Occipital lobe (tissue), 2 donors: ENCODE measurements around the gene TNS2. TPM values are rescaled to one million over a fixed set of nuclear protein-coding genes. Genes with fewer than 3 reads are reported as not detected.
A peak's percentile ranks its signal among the peaks of the same experiment; 100 is the strongest.

Source experiments
- DNase-seq: peaks from one replicate; lab custom pipeline; 2025; lab: John Stamatoyannopoulos, UW
- total RNA-seq: library from RNA; depleted of rRNA; stranded (reverse); fragments of >200 nt; gene quantifications from one replicate; pipeline ENCODE4 v1.2.3, GENCODE V29; 2014

TNS2 gene
- total RNA-seq, 1 donor from 2014 or later, result 11.1 TPM

DNA sequence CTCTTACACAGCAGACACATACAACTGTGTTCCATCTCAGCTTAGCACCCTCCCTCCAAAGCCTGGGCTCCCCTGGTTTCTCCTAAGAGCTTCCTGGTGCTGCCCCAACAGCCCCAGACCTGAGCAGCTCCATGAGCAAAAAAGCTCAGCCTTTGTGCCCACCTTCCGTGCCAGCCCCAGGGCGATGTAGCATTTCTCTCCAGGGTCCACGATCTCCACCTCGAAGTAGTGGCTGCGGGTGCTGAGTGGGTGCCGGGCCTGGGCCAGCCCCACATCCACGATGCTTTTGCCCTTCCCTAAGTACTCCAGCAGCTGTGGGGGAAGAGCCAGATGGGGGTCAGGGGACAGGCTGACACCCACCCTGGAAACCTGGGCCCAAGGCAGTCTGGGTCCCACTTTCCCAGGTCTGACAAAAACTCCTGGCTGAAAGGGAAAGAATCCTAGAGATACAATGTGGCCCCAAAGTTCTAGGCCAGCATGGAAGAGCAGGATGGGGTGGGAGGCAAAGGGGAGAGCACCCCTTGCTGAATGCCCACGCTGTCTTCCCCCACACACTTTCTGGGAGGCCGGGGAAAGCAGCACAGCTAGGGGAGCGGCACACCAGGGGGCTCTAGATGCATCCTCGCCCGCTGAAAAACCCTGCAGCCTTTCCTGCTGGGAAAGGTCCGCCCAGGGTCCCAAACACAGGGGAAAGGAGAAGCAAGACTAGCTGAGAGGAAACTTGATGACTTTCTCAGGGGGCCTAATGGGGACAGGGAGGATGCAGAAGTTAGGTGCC is 18.3 kb downstream of the TNS2 start:
- no peak for DNase-seq

DNA sequence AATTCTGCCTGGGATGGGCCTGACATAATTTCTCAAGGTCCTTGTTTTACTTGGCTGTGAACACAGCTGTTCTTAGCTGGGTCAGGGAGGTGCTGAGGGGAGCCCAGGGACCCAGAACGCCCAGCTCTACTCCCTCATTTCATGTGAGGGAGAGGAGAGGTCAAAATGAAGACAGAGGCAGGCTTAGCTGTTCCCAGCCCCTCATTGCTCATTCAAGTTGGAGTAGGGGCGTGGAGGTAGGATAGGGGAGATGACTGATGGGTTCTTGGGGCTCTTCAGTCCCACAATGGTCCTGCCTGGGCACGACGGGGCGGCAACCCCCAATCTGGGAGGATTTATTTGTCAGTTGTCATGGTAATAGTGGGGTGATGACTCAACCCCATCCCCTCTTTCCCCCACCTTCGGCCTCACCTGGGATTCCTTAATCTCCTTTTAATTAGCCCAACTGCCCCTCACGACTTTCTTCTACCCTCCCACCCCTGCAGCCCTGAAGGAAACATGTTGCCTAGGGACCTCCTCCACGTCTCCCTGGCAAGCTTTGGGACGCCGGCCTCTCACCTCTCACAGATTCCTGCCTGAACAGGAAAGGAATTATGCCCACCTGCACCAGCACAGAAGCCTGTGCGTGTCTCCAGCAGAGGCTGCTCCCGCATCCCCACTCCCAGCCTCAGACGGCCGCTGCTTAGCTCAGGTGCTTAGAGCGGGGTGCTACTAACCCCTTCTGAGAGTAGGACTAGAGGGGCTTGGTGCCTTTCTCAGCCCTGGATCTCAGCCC is 19.1 kb downstream of the TNS2 start:
- DNase-seq, result no peak

DNA sequence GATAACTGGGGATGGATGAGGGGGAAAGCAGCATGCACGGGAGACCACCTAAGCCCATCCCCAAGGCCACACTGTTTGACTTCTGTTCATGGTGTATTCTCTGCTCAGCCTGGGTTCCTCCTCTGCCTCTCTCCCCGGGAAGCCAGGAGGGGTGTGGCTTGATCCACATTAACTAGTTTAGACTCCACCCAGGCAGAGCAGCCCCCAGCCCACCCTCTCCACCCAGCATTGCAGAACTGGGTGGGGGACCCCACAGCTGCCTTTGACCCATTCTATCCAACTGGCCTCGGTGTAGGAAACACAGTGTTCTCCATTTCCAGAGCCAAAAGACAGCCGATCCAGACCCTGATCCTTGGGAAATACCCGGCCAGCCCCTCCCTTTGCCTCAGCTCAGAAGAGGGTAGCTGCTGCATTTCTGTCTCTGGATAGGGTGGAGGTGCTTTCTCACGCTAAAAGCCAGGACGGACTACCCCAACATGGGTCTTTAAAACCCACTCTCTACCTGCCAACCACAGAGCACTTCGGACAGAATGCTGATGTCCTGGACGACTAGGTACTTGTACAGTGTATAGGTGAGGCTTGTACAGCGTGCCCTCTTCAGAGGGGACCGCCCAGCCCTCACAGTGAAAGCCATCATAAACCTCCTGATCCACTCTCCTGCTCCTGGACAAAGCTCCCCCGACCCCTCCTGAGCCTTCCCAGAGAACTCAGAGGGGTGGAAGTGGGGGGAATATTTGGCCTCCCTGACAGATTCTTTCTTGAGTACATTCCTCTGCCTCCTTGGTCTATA is 20.0 kb downstream of the TNS2 start:
- no peak for DNase-seq

DNA sequence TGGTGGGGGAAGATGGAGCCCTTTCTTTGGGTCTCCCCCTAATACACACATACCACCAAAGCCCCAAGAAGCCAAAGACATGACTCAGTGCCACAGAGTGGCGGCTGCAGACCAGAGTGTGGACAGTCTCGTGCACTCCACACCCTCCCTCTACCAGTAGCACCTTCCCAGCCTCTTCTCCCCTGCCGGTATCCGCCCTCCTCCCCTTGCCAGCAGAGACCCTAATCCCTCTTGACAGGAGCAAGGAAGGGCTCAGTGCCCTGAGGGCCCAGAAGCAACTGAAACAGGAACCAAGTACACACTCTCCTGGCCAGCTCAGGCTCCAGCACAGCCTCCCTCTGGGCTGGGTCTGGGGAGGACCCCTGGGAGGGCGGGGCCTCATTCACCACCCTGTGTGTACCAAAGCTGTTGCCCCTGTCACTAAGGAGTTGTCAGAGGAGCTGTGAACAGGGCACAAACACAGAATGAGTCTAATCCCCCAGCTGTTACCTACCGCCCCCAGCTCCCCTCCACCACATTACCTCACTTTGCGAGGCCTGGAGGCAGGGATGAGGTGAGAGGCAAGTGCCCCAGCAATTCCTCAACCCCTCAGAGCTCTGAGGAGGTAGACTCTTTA is 21.1 kb downstream of the TNS2 start:
- DNase-seq, result no peak

DNA sequence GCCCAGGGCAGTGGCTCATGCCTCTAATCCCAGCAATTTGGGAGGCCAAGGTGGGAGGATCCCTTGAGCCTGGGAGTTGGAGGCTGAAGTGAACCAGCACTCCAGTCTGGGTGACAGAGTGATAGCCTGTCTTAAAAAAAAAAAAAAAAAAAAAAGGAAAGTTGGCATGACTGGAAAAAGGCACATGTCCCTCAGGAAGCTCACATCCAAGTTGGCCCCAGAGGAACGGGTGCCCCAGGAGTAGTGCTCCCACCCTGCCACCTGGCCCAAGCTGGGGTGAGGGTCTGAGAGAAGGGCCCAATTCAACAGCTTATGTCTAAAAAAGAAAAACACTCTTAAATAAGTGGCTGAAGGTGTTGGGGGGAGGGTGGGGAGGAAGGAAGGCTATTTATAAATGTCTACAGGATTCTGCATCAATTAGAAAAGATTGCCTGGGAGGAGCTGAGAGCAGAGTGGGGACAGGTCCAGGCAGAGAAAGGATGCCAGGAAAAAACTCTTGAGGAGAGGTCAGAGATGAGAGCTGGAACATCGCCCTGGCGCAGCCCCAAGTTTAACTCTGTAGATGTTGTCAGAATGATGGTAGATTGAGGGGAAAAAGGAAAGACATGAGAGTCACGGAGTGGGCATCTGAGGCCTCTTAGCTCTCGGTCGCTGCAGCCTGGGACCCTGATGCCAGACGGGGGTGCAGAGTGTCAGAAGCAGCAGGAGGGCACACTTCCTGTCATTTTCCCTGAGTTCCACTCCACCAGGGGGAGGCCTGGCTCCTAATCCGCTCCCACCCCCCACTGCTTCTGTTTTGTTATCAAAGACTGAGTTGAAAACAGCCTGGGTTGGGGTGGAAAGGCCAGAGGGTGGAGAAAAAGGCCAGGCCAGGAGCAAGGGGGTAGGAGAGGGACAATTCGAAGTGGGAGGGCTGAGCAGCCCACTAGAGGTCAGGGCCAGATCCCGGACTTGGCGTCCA is 22.0 kb downstream of the TNS2 start:
- no peak for DNase-seq

DNA sequence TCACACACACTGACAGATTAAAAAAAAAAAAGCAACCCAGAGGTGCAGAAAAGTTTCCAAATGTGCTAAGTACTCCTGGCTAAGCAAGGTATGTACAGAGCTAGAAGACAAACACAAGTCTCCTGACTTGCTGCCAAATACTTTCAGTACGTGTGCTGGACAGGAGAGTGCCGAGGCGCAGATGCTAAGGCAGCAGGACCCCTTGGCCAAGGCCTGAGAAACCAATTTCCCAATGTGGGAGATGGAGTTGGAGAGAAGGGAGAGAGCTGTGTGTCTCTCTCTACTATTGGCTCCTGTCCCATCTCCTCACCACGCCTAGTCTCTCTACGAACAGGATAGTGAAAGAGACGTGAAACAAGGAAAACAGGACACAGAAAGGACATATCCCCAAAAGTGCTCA is 24.0 kb downstream of the TNS2 start:
- DNase-seq, result no peak

DNA sequence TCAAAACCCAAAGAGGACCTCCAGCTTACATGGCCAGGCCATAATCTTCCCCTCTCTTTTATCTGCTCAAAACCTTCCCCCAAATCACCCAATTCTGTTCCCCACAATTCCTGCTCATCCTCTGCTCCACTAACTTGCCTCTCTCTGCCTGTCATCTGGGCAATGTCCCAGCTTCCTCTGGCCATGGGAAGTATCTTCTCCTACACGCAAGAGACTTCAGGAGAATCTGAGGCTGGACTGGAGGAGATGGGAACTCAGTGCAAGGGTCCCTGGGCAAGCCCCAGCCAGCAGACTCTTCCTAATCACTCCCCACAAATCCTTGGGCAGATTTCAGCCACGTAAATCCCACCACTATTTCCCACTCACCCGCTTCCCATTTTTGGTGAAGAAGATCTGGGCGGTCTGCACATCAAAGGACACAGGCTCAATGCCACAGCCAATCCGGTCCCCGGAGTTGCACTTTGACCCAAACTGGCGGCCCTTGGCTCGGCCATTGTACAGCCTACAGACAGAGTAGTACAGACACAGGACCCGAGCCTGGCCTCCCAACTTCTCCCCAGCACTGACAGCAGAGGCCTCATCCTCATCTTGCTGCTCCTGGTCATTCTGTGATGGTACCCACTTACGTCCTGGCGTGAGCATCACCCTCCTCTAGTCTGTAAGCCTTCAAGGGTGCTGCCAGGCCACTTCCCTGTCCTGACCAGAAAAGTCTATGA is 24.6 kb downstream of the TNS2 start:
- DNase-seq, result no peak

DNA sequence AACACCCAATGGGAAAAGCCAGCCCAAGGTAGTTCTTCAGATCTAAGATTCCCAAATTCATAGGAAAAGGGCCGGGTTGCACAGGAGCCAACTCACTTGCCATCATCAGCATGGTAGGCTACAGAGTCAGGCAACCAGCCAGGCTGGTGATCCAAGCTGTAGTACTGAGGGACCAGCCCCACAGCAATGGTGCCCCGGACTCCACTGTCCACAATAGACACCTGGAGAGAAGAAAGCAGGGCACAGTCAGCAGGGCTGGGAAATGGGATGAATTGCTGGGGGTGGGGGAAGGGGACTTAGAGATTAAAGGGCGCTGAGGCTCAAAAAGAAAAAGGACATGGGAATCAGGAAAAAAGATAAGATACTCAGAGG is 25.1 kb downstream of the TNS2 start:
- no peak for DNase-seq

DNA sequence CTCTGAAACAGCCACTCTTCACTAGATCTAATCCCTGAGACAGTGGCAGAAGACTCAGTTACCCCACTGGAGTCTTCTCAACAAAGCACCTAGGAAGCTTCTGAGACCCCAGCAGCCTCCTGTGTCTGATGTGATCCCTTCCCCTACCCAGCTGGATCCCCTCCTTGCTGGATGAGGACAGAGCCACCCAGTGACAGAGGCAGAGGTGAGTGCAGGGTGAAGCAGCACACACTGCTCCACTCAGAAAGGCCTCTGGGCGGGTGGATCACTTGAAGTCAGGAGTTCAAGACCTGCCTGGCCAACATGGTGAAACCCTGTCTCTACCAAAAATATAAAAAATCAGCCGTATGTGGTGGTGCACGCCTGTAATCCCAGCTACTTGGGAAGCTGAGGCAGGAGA is 26.6 kb downstream of the TNS2 start:
- DNase-seq, result no peak

DNA sequence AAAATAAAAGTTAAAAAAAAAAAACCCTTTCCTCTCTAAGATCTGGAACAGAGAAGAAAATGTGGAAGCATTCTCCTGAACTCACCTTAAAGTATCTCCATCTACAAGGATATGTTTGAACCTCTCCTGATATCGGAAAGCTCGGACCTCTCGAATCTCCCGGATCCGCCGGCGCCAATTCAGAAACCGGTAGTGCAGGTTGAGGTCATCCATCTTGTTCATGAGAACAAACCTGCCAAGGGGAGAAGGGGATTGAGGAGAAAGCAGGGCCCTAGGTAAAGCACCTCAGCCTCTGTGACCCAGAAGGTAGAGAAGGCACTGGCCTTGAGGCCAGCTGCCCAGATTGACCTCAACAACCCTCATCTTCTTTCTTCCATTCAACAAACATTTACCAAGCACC is 27.2 kb downstream of the TNS2 start:
- no peak for DNase-seq

DNA sequence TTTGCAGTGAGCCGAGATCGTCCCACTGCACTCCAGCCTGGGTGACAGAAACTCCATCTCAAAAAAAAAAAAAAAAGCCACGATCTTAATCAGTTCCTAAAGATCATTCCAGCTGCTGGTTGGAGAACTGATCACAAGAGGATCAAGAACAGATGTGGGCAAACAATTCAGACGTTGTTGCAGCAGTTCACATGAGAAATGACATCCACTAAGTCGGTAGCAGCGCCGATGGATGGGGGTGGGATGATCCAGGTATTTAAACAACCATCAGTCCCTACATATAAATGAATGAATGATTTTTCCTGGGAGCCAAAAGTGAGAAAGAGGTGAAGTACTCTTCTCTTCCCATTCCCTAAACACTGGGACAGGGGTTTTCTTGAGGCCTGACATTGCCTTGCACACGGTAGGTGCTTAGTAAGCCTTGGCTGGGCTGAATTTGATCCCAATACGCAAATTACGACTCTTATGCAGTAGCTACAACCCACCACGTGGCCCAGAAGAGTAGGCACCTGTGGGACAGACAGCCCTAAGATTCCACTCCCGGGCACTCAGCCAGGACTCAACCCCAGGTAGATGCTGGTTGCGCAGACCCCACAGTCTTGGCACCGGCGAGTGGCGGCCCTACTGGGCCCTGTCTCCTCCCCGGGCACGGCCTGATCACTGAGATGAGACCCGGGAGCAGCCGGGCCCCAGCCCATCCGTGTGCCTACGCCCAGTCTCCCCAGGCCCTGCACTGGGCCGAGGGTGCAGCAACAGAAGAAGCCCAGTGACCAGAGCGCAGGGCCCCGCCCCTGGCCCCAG is 28.8 kb downstream of the TNS2 start:
- DNase-seq, result no peak

DNA sequence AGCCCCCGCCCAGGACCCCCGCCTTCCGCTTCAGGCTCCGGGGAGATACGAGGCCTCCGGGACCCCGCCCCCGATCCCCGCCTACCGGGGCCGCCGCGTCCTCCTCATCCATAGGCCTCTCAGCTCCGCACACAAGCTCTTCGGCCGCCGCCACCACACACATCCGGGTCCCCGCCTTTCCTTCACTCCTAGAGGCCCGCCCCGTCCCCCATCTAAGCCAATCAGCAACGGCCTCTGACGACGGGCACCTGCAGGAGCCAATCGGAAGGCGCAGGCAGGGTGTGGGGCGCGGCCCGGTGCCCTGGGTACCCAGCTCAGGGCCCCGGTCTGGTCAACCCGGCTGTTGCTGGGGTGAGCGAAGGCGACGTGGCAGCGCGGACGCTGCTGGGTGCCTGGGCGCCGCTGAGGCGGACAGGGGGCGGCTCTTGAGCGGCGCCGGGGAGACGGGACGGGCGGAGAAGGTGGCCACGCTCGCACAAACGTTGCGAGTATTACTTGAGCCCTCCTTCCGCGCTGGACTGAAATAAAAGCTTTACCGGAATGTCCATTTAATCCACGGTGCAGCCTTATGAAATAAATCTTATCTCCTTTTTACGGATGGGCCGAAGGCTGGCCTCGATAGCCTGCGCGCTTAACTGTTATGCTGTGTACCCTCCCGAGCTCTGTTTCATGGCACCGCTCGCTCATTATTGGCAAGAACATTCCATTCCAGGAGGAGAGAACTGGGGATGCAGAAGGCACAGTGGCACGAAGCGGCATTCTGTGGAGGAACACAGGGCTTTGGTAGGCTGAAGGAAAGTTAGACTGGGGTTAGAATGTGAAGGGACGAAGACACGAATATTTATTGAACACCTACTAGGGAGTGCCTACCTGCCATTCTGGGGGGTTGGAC is 29.6 kb downstream of the TNS2 start, which contains the start of gene SPRYD3:
SPRYD3 (minus strand) TSS at position 165 of the 892 bp plus-strand sequence; CDS start at position 108, 57 bp downstream.
- peak; percentile 98 for DNase-seq

DNA sequence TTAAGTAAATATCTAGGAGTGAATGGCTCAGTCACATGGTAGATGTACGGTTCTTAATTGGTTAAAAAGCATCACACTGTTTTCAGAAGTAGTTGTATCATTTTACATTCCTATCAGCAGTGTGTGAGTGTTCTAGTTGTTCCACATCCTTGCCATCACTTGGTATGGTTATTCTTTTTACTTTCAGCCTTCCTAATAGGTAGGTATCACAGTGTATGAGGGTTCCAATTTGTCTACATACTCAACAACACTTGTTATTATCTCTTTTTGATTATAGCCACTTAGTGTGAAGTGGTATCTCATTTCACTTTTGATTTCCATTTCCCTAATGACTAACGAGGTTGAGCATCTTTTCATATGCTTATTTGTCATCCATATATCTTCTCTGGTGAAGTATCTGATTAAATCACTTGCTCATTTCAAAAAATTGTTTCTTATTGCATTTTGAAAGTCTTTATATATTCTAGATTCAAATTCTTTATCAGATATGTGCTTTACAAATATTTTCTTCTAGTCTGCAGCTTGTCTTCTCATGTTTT is 32.8 kb downstream of the TNS2 start:
- DNase-seq, result no peak

DNA sequence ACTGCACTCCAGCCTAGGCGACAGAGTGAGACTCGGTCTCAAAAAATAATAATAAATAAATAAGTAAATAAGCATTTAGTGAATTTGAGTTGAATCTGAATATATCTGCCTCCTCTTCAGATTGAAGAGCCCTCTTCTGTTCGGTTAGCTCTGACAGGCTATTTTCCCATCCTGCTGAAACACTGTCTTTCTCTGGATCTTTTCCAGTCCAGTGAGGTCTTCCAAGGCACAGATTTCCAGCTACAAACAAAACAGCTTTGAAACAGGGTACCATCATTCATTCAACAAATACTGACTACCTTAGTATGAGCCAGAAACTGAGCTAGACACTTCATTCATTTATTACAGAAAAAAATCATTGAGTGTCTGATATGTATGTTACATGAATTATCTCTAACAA is 36.5 kb downstream of the TNS2 start:
- no peak for DNase-seq

DNA sequence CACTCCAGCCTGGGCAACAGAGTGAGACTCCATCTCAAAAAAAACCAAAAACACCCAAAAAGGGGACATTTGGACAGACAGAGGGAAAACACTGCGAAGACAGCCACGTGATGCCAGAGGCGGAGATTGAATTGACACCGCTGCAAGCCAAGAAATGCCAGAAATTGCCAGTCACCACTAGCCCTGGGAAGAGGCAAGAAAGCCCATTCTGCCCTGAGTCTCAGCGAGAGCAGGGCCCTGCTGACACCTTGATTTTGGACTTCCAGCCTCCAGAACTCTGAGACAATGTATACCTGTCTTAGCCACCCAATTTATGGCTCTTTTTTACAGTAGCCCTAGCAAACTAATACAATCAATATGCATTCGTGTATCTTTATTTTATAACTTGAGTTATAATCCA is 40.2 kb downstream of the TNS2 start:
- no peak for DNase-seq

DNA sequence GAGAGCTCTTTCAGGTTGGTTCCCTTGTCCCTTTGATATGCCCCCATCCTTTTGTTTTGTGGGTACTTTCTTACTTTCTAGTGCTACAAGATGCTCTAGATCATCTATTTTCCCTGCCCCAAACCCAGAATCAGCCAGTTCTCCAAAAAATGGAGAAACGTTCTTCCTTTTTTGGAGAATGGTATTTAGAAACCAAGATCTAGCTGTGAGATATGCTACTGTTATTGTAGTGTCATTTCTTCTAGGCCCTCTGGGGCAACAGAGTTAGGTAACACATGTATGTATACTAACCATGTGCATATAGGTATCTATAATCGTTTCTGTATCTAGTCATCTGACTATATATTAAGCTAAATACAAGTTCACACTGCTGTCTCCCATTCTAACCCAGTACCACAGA is 40.7 kb downstream of the TNS2 start:
- no peak for DNase-seq

DNA sequence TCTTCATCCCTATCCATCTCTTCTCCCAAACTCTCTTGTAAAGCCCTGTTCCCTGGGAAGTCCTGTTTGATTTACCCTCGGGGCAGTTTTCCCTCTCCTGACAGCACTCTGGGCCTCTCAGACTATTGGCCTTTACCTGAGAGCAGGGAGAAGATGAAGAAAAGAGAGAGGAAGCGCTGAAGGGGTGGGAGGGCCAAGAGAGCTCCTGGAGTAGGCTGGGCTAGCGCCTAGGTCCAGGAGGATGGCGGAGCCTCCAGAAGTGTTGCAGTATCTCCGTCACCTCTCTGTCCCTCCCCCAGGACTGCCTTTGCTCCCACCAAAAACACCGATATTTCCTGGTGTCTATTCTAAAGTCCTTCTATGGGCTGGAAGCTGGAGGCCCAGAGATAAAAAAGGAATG is 41.9 kb downstream of the TNS2 start:
- no peak for DNase-seq
